SJSA1 (cell line): Measurements from ENCODE around the gene ENTPD5. TPM values are rescaled to one million over a fixed set of nuclear protein-coding genes. Genes with fewer than 3 reads are reported as not detected.
"Not testable (repeated sequence)": the region's sequence is repeated elsewhere in the genome, so short reads cannot be mapped to it uniquely, and the experiment has no call there.

Experiments used
- DNase-seq, 2 experiments: peaks; one replicate each; pipeline ENCODE4 v3.0.0-alpha.2; 2015 to 2020; ENCODE audit warnings: low spot score in 2 of 2, low read depth in 1 of 2
- H3K27ac ChIP-seq: fragments of 250-450 bp; sonication (Bioruptor Pico); 2 replicates; pipeline ENCODE4 v1.5.1; 2020; ENCODE audit warnings: mild to moderate bottlenecking, moderate library complexity
- H3K27me3 ChIP-seq: fragments of 250-450 bp; sonication (Bioruptor Pico); replicated peaks from 2 replicates; pipeline ENCODE4 v1.5.1; 2020; ENCODE audit warnings: mild to moderate bottlenecking, moderate library complexity
- H3K36me3 ChIP-seq: fragments of 250-450 bp; sonication (Bioruptor Pico); 2 replicates; pipeline ENCODE4 v1.5.1; 2020; ENCODE audit warnings: mild to moderate bottlenecking
- H3K4me1 ChIP-seq: fragments of 250-450 bp; sonication (Bioruptor Pico); replicated peaks from 2 replicates; pipeline ENCODE4 v1.6.1; 2021; ENCODE audit warnings: mild to moderate bottlenecking
- H3K4me3 ChIP-seq: fragments of 250-450 bp; sonication (Bioruptor Pico); 2 replicates; pipeline ENCODE4 v1.5.1; 2020; ENCODE audit warnings: mild to moderate bottlenecking
- H3K9me3 ChIP-seq: fragments of 250-450 bp; sonication (Bioruptor Pico); replicated peaks from 2 replicates; pipeline ENCODE4 v1.5.1; 2020; ENCODE audit warnings: mild to moderate bottlenecking
- total RNA-seq: library from RNA; depleted of rRNA; stranded (reverse); fragments of >200 nt; shearing (Covaris generic); gene quantifications from 2 replicates; pipeline ENCODE4 v1.2.3, GENCODE V29; 2014

Gene ENTPD5
- total RNA-seq, 1 experiment from 2014 or later = 9.4 TPM

DNA sequence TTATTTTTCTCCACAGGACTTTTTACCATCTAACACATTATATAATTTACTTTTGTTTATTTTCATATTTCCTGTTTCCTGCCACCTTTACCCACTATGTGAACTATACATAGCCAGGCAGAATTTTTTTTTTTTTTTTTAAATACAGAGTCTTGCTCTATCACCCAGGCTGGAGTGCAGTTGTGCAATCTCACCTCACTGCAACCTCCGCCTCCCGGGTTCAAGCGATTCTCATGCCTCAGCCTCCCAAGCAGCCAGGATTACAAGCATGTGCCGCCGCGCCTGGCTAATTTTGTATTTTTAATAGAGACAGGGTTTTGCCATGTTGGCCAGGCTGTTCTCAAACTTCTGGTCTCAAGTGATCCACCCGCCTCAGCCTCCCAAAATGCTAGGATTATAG is 24.2 kb downstream of the ENTPD5 start:
- H3K4me3 ChIP-seq, H3K27ac ChIP-seq, H3K4me1 ChIP-seq, H3K9me3 ChIP-seq, DNase-seq, H3K36me3 ChIP-seq, H3K27me3 ChIP-seq: not testable (repeated sequence)

GRCh38 chr14:73991092-73991491 is 28.0 kb downstream of the ENTPD5 start:
- H3K36me3 ChIP-seq = no peaks in the 10 kb centered on the region
- no peaks in the 10 kb centered on the region for H3K9me3 ChIP-seq
- H3K4me1 ChIP-seq = no peaks in the 10 kb centered on the region
- no peak for DNase-seq
- H3K27me3 ChIP-seq = no peaks in the 10 kb centered on the region
- no peak overlapping the region for H3K4me3 ChIP-seq
- no peak overlapping the region for H3K27ac ChIP-seq

DNA sequence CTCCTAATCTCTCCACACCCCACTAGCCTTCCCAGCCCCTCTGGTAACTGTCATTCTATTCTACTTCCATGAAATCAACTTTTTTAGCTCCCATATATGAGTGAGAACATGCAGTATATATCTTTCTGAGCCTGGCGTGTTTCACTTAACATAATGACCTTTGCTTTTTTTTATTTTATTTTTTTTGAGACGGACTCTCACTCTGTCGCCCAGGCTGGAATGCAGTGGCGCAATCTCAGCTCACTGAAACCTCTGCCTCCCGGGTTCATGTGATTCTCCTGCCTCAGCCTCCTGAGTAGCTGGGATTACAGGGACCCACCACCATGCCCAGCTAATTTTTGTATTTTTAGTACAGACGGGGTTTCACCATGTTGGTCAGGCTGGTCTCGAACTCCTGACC is 30.4 kb downstream of the ENTPD5 start:
- not testable (repeated sequence) for H3K27me3 ChIP-seq, H3K36me3 ChIP-seq, H3K4me3 ChIP-seq, H3K27ac ChIP-seq, H3K4me1 ChIP-seq, H3K9me3 ChIP-seq, DNase-seq

- H3K9me3 ChIP-seq = no peaks in the 10 kb centered on the region
- H3K27ac ChIP-seq = no peak overlapping the region
- H3K4me1 ChIP-seq = no peaks in the 10 kb centered on the region
- no peak for DNase-seq
- no peaks in the 10 kb centered on the region for H3K36me3 ChIP-seq
- H3K4me3 ChIP-seq = no peak overlapping the region
- no peaks in the 10 kb centered on the region for H3K27me3 ChIP-seq
Measured at GRCh38 chr14:73988065-73988464, 31.0 kb downstream of the ENTPD5 start.

GRCh38 chr14:73977896-73978295 is 41.2 kb downstream of the ENTPD5 start:
- Histone ChIP-seq H3K4me1 (peaks cover 8% of the 10 kb centered on the region), H3K27ac (no peak overlapping the region), H3K9me3 (no peaks in the 10 kb centered on the region), H3K36me3 (no peaks in the 10 kb centered on the region), H3K27me3 (no peaks in the 10 kb centered on the region), H3K4me3 (no peak overlapping the region)
- DNase-seq = peak in 1 of 2 experiments; percentile 3

DNA sequence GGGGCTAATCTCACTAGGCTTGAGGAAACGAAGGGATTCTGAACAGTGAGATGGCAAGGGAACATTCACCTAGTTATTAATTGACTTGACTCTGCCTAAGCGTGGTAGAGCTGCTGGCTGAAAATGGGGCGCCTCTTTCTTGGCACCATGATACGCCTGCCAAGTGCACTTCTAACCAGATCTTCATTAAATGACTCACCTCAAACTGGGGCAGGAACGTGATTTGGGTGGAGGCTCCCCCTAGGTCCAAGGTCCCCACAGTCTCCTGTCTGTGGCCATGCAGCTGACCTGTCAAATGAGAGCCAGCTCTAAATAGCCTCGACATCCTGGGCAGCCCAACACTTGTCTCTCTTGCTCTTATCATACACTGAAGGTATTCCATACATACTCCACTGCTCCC is 43.0 kb downstream of the ENTPD5 start:
- Histone ChIP-seq H3K27ac (no peak overlapping the region), H3K4me3 (no peak overlapping the region), H3K27me3 (no peaks in the 10 kb centered on the region), H3K4me1 (peaks cover 8% of the 10 kb centered on the region), H3K36me3 (no peaks in the 10 kb centered on the region), H3K9me3 (no peaks in the 10 kb centered on the region)
- DNase-seq = no peak

DNA sequence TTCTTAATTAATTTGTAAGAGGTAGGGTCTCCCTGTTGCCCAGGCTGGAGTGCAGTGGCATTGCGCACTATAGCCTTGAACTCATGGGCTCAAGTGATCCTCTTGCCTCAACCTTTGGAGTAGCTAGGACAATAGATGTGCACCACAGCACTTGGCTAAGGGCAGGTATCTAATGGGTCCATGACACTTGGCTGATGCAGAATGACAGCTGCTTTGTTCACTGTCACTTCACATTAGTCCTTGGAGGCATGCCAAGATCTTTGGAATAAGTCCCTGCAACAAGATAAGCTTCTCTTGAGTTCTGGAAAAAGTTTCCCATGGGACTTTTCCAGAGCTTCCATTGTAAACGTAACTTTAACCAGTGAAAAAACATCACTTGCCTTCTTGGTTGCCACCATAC is 45.6 kb downstream of the ENTPD5 start:
- DNase-seq = no peak
- H3K4me3 ChIP-seq = no peak overlapping the region
- no peak overlapping the region for H3K27ac ChIP-seq
- no peaks in the 10 kb centered on the region for H3K36me3 ChIP-seq
- no peaks in the 10 kb centered on the region for H3K27me3 ChIP-seq
- peaks cover 8% of the 10 kb centered on the region for H3K4me1 ChIP-seq
- no peaks in the 10 kb centered on the region for H3K9me3 ChIP-seq

GRCh38 chr14:73968885-73969284 is 50.2 kb downstream of the ENTPD5 start:
- Histone ChIP-seq H3K9me3 (no peaks in the 10 kb centered on the region), H3K4me3 (no peak overlapping the region), H3K4me1 (no peaks in the 10 kb centered on the region), H3K27ac (no peak overlapping the region), H3K36me3 (peaks cover 2% of the 10 kb centered on the region), H3K27me3 (no peaks in the 10 kb centered on the region)
- DNase-seq = no peak

- Histone ChIP-seq H3K9me3 (no peaks in the 10 kb centered on the region), H3K27ac (no peak overlapping the region), H3K4me3 (no peak overlapping the region), H3K27me3 (no peaks in the 10 kb centered on the region), H3K36me3 (peaks cover 36% of the 10 kb centered on the region), H3K4me1 (no peaks in the 10 kb centered on the region)
- no peak for DNase-seq
Measured at GRCh38 chr14:73965216-73965615, 53.9 kb downstream of the ENTPD5 start.

DNA sequence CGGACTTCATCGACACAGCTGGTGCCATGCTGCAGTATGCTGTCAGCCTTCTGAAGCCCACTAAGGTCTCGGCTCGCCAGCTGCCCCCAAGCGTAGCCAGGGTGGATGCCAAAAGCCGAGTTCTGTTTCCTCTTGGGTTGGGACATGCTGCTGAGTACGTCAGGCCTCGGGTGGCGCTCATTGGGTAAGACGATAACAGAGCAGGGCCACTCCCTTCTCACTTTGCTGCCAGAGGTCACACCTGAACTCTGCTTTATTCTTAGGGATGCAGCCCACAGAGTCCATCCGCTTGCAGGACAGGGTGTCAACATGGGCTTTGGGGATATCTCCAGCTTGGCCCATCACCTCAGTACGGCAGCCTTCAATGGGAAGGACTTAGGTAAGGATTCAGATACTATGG is 57.9 kb downstream of the ENTPD5 start:
- no peak for DNase-seq
- Histone ChIP-seq H3K9me3 (no peaks in the 10 kb centered on the region), H3K36me3 (peaks cover 61% of the 10 kb centered on the region), H3K4me1 (no peaks in the 10 kb centered on the region), H3K27me3 (no peaks in the 10 kb centered on the region), H3K4me3 (no peak overlapping the region), H3K27ac (no peak overlapping the region)

DNA sequence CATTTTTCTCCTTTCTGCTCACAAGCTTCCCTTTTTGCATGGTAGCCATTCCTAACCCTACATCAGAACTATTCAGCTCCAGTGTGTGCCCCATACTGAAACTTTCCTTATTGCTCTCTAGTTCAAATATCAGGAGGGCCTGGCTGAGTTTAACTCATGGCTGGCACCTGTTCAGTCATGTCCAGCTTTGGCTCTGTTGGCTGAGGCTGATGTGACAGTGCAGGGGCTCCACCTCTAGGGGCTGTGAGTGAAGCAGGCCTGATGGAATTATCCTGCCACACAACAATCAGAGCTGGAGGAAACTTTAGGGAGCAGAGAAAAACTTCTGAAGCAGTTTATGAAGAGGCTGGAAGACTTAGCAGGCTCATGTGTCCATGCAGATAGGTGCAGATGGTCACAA is 60.5 kb downstream of the ENTPD5 start:
- H3K27me3 ChIP-seq = no peaks in the 10 kb centered on the region
- peaks cover 64% of the 10 kb centered on the region for H3K36me3 ChIP-seq
- H3K4me3 ChIP-seq = no peak overlapping the region
- H3K9me3 ChIP-seq = no peaks in the 10 kb centered on the region
- DNase-seq = no peak
- H3K27ac ChIP-seq = no peak overlapping the region
- H3K4me1 ChIP-seq = no peaks in the 10 kb centered on the region

GRCh38 chr14:73955674-73956073 is 63.4 kb downstream of the ENTPD5 start:
- peaks cover 39% of the 10 kb centered on the region for H3K36me3 ChIP-seq
- DNase-seq = no peak
- H3K27me3 ChIP-seq = no peaks in the 10 kb centered on the region
- no peak overlapping the region for H3K27ac ChIP-seq
- H3K4me3 ChIP-seq = no peak overlapping the region
- H3K4me1 ChIP-seq = peaks cover 6% of the 10 kb centered on the region
- no peaks in the 10 kb centered on the region for H3K9me3 ChIP-seq

DNA sequence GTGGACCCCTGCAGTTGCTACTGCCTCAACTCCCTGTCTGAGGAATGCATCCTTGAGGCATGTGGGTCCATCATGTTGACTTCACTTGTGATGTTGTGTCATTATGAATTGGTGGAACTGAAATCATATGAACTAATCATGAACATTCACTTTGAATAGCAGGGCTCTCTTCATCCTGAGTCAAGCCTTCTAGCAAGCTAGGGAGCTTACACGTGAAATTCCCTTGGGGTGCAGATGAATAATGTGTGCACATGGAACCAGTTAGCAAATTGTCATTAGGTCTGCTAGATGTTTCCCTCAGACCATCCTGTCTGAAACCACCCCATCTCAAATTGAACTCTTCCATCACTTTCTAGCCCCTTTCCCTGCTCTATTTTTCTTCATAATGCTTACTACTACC is 65.4 kb downstream of the ENTPD5 start:
- Histone ChIP-seq H3K27me3 (no peaks in the 10 kb centered on the region), H3K9me3 (no peaks in the 10 kb centered on the region), H3K4me1 (peaks cover 10% of the 10 kb centered on the region), H3K36me3 (peaks cover 25% of the 10 kb centered on the region), H3K27ac (no peak overlapping the region), H3K4me3 (no peak overlapping the region)
- no peak for DNase-seq

DNA sequence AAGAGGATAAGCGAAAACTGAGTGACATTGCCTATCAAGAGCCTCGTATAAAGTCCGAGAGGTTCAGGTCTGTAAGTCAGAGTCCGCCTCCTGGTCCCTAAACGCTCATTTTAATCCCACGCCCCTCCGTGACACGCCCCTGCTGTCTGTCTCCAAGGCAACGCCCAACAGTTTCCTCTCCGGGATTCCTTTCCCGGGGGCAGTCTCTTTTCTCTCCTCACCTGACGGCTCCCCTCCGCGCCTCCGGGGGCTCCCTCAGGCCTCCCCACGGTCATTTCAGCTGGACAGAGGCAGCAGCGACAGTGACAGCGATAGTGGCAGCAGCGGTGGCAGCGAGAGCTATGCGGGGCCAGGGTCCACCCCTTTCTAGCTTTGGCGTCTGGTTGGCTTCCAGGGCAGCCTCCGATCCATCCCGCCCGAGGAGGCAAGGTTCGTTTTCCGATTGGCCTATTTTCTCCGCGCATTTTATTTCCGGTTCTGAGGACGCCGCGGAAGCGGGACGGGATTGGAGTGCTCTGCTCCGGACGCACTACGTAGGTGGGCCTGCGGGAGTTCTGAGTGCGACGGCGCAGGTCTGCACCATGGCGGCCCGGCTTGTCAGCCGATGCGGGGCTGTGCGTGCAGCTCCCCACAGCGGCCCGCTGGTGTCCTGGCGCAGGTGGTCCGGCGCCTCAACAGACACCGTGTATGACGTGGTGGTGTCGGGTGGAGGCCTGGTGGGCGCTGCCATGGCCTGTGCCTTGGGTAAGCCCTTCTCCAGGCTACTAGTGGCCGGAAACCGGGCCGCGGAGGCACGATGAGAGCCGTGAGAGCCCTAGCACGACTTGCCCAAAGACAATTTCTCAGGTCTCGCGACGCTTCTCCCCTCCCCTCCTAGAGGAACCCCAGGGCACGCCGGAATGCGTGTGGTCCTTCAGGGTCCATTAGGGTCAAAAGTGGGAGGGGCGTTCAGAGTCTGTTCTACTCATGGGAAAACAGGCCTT is 69.0 kb downstream of the ENTPD5 start, which contains the start of the genes COQ6 and FAM161B:
TSS of gene COQ6 (plus strand) at position 551 of the 983 bp plus-strand sequence. CDS start at position 582, 31 bp downstream.
TSS of gene FAM161B (minus strand) at position 343 of the 983 bp plus-strand sequence. CDS start at position 275, 68 bp downstream.
- H3K9me3 ChIP-seq = no peaks in the 10 kb centered on the region
- peak; percentile 94 to 96 for DNase-seq

More for the DNA sequence above, 69.0 kb downstream of the ENTPD5 start, which contains the start of the genes COQ6 and FAM161B:
- H3K4me3 ChIP-seq = peak within 1 kb of the TSS; percentile 69
- peak within 1 kb of the TSS; percentile 93 for H3K27ac ChIP-seq
- no peaks in the 10 kb centered on the region for H3K27me3 ChIP-seq
- peaks cover 10% of the 10 kb centered on the region for H3K4me1 ChIP-seq
- peaks cover 9% of the 10 kb centered on the region; the same call in 1 of the 2 replicates for H3K36me3 ChIP-seq
